Measurements from ENCODE around the gene LSM11.
"Not testable (repeated sequence)": the region's sequence is repeated elsewhere in the genome, so short reads cannot be mapped to it uniquely, and the experiment has no call there.

LSM11 gene

DNA sequence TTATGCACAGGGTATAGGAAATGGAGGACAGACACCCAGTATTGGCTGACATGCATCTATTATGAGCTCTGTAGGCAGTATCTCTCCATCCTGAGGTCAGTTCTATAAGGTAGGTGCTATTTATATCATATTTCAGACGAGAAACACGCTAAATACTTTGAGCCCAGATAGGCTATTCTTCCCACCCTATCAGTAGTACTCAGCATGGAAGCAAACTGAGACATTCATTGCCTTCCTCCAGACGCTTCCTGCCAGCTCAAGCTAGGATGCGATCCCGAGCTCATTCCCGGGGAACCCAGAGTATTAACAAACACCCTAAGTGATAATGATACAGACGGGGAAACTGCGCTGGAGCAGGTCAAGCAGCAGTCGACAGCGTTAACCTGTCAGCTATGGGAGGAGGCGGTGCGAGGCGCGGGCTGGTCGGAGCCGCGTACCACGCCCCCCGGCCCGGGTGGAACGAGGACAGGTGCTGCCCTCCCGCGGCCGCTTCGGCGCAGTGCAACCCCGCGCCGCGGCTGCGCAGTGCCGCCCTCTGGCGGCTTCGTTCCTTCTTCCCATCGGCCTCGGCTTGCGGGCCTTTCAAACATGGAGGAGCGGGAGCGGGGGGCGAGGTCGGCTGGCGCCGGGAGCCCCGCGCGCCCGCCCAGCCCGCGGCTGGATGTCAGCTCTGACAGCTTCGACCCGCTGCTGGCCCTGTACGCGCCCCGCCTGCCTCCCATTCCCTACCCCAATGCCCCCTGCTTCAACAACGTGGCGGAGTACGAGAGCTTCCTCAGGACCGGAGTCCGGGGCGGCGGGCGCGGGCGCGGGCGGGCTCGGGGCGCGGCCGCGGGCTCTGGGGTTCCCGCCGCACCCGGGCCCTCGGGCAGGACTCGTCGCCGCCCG is at the start of gene LSM11:
TSS of gene LSM11 (plus strand) at position 550 of the 888 bp plus-strand sequence. CDS start at position 589, 39 bp downstream.
- peak; percentile 75 to 82 (median 81) for DNase-seq

DNA sequence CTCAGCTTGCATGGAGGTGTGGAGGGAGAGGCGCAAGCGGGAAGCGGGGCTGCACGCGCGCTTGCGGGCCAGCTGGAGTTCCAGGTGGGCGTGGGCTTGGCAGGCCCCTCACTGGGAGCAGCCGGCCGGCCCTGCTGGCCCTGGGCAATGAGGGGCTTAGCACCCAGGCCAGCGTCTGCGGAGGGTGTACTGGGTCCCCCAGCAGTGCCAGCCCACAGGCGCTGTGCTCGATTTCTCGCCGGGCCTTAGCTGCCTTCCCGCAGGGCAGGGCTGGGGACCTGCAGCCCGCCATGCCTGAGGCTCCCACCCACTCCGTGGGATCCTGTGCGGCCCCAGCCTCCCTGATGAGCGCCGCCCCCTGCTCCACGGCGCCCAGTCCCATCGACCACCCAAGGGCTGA is 49.7 kb upstream of the LSM11 start:
- not testable (repeated sequence) for DNase-seq

DNA sequence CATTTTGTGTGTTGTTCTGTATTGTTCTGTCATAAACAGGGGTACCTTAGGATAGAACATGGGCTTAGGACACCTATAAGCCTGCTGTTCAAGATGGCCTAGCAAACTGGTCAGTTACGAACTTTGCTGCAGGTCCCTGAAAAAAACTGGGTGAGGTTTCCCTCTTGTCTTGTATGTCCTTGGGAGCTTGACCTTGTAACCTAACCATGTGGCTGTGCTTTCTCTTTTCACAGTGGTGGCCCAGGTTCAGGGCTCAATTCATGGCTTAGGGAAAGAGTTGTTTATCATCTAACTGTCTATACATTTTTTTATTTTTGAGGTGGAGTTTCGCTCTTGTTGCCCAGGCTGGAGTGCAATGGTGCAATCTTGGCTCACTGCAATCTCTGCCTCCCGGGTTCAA is 47.4 kb upstream of the LSM11 start:
- not testable (repeated sequence) for DNase-seq

DNA sequence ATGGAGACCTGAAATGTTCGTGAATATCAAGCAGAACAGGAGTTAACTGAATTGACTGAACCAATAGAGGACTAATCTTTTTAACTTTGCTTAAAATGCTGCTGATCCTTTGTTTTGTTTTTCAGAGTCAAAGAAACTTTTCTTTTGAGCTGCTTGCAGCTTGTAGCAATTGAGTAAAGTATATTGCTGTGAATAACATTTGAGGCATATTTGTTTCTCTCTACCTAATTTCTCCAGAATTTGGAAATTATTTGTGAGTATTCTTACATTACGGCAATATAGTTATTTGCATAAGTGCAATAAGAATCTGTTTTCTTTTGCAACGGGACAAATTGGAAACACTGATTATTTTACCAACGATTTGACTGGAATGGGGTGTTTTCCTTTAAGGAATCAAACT is 44.8 kb upstream of the LSM11 start:
- DNase-seq, result not testable (repeated sequence)

DNA sequence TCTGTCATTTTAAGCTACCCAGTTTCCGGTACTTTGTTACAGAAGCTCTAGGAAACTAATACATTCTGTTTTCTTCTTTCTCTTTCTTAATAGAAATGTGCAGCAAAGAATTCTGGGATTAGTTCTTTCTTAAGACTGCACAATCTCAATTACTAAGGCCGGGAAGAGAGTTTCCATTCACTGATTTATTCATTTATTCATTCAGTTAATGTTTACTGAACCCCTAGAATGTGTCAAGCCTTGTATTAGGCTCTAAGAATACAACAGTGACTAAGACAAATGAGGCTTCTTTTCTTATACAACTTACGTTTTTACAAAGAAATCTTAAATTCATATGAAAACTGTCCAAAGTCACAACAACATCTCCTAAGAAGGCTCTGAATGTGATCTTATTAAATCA is 39.8 kb upstream of the LSM11 start:
- no peak for DNase-seq

- DNase-seq, result no peak
Measured at GRCh38 chr5:157708866-157709265, 34.6 kb upstream of the LSM11 start.

DNA sequence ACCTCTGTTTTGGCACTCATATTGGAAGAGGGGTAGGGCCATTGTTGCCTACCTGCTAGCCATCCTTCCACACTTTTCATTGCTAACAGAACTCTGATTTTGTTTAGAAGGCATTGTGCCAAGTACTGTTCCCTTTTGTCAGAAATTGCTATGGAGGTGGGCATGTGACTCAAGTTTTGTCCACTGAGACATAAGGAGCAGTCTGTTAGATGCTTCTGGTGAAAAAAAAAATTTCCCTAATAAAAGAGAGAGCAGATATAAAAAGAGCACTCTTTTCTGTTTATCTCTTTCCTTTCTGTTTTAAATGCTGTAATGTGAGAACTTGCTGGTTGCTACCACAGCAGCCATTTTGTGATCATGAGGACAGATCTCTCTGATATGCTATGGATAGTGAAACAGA is 34.2 kb upstream of the LSM11 start:
- DNase-seq, result no peak

GRCh38 chr5:157710431-157710830 is 33.1 kb upstream of the LSM11 start:
- no peak for DNase-seq

- no peak for DNase-seq
Measured at GRCh38 chr5:157710882-157711281, 32.6 kb upstream of the LSM11 start.

DNA sequence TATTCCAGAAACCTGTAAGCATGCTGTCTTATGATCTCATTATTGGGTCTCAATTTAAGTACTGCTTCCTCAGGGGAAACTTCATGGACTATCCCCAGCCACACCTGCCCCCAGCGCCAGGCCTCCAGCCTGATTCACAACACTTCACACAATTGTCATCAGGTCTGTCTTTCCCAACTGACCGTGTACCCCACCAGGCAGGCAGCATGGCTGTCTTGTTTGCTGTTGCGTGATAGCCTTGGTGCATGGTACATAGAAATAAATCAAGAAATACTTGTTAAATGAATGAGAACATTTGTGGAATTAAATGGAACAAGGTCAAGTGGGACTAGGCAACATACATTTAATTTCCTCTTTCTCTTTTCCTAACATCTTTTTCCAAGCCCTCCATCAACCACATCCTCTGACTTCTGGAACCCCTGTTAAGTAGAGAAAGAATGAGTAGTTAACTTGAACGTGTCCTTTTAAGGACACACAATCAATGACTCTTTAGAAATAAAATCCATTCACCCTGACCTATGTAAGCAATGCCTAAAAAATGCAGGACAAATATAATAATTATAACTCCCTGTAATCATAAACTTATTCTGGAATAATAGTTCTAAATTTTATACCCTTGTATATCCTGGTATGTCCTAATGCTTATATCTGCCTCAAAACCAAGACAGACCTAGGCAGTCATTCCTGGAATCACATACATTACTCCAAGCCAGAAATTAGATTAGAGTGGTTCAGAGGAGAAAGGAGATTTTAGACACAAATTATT is 29.5 kb upstream of the LSM11 start:
- no peak for DNase-seq

DNA sequence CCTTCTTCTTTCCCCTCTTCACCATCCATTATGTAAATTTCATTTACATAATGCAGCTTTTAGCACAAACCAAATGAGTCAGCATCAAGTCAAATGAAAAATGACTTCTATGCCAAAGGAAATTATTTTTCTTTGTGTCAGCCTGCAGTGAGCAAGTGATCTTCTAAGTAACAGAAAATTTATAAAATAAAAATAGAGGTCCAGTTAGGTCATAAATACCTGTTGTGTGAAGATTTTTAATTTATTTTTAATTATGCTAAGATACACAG is 29.0 kb upstream of the LSM11 start:
- no peak for DNase-seq

DNA sequence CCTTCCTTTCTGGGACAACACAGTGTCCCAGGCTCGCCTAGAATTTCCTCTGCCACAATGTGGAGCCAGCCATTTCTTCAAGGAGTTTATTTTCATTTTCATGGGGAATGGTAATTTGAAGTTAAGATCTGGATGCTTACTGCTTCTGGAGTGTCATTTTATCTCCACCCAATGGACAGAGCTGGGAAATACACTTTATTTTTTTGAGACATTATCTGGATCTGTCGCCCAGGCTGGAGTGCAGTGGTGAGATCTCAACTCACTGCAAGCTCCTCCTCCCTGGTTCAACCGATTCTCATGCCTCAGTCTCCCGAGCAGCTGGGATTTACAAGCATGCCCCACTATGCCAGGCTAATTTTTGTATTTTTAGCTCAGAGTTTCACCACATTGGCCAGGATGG is 25.0 kb upstream of the LSM11 start:
- DNase-seq, result no peak

GRCh38 chr5:157719245-157719644 is 24.3 kb upstream of the LSM11 start:
- no peak for DNase-seq

DNA sequence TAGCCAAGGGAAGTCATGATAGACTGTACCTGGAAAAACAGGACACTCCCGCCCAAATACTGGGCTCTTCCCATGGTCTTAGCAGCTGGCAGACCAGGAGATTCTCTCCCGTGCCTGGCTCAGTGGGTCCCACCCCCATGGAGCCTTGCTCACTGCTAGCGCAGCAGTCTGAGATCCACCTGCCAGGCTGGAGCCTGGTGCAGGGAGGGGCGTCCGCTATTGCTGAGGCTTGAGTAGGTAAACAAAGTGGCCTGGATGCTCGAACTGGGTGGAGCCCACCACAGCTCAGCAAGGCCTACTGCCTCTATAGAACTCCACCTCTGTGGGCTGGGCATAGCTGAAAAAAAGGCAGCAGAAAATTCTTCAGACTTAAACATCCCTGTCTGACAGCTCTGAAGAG is 22.4 kb upstream of the LSM11 start:
- no peak for DNase-seq

DNA sequence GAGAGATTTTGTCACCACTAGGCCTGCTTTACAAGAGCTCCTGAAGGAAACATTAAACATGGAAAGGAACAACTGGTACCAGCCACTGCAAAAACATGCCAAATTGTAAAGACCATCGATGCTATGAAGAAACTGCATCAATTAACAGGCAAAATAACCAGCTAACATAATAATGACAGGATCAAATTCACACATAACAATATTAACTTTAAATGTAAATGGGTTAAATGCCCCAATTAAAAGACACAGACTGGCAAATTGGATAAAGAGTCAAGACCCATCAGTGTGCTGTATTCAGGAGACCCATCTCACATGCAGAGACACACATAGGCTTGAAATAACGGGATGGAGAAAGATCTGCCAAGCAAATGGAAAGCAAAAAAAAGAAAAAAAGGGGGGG is 20.6 kb upstream of the LSM11 start:
- not testable (repeated sequence) for DNase-seq

DNA sequence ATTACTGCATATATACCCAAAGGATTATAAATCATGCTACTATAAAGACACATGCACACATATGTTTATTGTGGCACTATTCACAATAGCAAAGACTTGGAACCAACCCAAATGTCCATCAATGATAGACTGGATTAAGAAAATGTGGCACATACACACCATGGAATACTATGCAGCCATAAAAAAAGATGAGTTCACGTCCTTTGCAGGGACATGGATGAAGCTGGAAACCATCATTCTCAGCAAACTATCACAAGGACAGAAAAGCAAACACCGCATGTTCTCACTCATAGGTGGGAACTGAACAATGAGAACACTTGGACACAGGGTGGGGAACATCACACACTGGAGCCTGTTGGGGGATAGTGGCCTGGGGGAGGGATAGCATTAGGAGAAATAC is 16.9 kb upstream of the LSM11 start:
- DNase-seq, result not testable (repeated sequence)

DNA sequence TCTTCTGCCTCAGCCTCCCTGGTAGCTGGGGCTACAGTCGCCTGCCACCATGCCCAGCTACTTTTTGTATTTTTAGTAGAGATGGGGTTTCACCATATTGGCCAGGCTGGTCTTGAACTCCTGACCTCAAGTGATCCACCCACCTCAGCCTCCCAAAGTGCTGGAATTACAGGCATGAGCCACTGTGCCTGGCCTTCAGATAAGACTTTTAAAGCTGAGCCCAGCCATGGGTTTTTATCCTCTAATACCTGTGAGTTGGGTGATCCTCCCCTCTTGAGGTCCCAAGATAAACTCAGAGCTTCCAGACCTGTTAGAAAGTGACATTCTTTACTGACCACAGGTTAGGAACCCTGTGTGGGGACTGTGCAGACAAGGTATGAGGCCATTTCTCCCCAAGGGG is 15.7 kb upstream of the LSM11 start:
- DNase-seq, result not testable (repeated sequence)

DNA sequence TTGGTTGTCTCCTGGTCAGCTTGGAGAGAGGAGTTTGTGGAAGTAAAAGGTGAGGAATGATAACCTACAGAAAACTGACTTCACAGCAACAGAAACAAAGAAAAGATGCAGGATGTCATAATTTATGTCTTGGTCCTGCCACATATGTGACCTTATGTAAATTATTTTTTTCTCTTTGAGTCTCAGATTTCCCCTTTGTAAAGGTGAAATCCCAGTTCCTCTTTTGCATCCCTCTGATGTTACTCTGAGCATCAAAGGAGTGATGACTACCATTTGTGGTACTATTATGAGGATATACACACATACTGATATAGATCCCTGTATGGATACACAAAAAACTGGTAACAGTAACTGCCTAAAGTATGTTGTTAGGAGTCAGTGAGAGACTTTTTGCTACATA is 13.7 kb upstream of the LSM11 start:
- no peak for DNase-seq

DNA sequence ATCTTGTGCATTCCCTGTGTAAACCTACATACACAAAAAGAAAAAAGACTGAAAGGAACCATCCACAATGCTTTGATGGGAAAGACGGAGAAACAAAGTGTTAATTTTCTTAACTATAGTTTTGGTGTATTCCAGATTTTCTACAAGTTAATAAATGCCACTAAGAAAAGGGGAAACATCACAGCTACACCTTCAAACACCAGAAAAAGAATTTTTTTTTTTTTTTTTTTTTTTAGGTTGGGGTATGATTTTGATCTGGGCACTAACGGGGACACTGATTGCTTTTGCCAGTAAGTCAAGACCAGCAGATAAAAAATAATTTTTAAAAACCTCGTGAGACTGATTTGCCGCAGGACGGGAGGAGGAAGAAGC is 12.6 kb upstream of the LSM11 start:
- no peak for DNase-seq

GRCh38 chr5:157731272-157732129 is 12.0 kb upstream of the LSM11 start, which contains the start of gene THG1L:
Gene THG1L (plus strand): TSS chr5:157731420. CDS start chr5:157731441, 21 bp downstream.
- peak; percentile 87 to 96 (median 92) for DNase-seq

DNA sequence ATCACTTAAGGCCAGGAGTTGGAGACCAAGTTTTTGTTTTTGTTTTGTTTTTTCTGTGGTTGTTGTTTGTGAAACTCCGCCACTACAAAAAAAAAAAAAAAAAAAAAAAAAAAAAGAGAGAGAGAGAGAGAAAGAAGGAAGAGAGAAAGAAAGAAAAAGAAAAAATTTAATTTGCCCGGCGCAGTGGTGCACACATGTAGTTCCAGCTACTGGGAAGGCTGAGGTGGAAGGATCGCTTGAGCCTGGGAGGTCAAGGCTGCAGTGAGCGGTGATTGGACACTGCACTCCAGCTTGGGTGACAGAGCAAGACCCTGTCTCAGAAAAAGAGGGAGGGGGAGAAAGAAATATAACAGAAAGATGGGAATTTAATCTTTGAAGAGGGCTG is 11.4 kb upstream of the LSM11 start:
- DNase-seq, result no peak

DNA sequence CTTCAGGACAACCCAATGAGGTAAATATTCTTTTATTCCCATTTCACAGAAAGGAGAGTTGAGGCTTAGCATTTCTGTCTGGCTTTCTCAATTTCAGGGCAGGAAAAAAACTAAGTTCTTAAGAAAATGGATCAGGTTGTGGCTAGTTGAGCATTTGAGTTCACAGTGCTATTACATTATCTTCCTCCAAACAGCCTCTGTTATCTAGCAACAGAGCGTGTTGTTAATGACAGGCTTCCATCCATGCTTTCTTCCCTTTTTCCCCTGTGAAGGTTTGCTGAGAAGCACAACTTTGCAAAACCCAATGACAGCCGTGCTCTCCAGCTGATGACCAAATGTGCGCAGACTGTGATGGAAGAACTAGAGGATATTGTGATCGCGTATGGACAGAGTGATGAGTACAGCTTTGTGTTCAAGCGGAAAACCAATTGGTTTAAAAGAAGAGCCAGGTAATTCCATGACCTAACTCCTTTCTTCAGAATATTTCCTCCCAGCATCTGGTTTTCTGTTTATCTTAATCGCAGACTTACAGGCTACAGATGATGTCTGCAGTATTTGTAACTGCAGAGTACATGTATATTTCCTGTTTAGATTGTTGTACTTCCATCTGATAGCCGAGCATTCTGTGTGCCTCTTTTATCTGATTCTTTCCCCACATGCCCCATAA is 10.8 kb upstream of the LSM11 start:
- no peak for DNase-seq

- DNase-seq, result no peak
Measured at GRCh38 chr5:157734436-157734835, 9.1 kb upstream of the LSM11 start.

Data from activated CD4-positive, CD25-positive, alpha-beta regulatory T cell (primary cell).